OCI-LY1 (cell line): ENCODE data around the gene BASP1.
"Not testable (repeated sequence)": the region's sequence is repeated elsewhere in the genome, so short reads cannot be mapped to it uniquely, and the experiment has no call there.

Experiments used
- H2AFZ ChIP-seq: fragments of 200-600 bp; sonication (generic), shearing (Covaris generic); 2 replicates; pipeline ENCODE4 v1.6.0; 2014; ENCODE audit warnings: antibody characterized with exemption, mild to moderate bottlenecking, low read length
- H3F3A ChIP-seq: fragments of 200-600 bp; sonication (generic), shearing (Covaris generic); 2 replicates; pipeline ENCODE4 v1.6.0; 2014; ENCODE audit warnings: mild to moderate bottlenecking, antibody characterized with exemption, low read length, moderate library complexity; ENCODE audit not compliant: insufficient read depth
- H3K27ac ChIP-seq: fragments of 200-600 bp; sonication (generic); 2 replicates; pipeline ENCODE4 v1.5.1; 2014; ENCODE audit warnings: low read length, mixed run types, mild to moderate bottlenecking, low read depth; ENCODE audit not compliant: poor library complexity, severe bottlenecking
- H3K27me3 ChIP-seq: fragments of 200-600 bp; sonication (generic); 2 replicates; pipeline ENCODE4 v1.6.0; 2014; ENCODE audit warnings: antibody characterized with exemption, mild to moderate bottlenecking, low read length, moderate library complexity; ENCODE audit not compliant: insufficient read depth
- H3K36me3 ChIP-seq: fragments of 200-600 bp; sonication (generic); 2 replicates; pipeline ENCODE4 v1.6.1; 2014; ENCODE audit warnings: mild to moderate bottlenecking, antibody characterized with exemption, low read length, moderate library complexity, mixed read lengths; ENCODE audit not compliant: insufficient read depth
- H3K4me1 ChIP-seq: fragments of 200-600 bp; sonication (generic); 2 replicates; pipeline ENCODE4 v1.5.1; 2014; ENCODE audit warnings: mild to moderate bottlenecking, low read length, moderate library complexity; ENCODE audit not compliant: insufficient read depth, severe bottlenecking
- H3K4me2 ChIP-seq: fragments of 200-600 bp; sonication (generic), shearing (Covaris generic); 2 replicates; pipeline ENCODE4 v1.6.1; 2014; ENCODE audit warnings: low read length
- H3K4me3 ChIP-seq: fragments of 200-600 bp; sonication (generic); 2 replicates; pipeline ENCODE4 v1.5.1; 2014; ENCODE audit warnings: low read length, low read depth, mild to moderate bottlenecking, mixed read lengths; ENCODE audit not compliant: poor library complexity, severe bottlenecking
- H3K79me2 ChIP-seq: fragments of 200-600 bp; shearing (Covaris generic); 2 replicates; pipeline ENCODE4 v1.6.1; 2016; ENCODE audit warnings: mixed run types, low read length, mixed read lengths; ENCODE audit not compliant: insufficient read depth
- H3K9ac ChIP-seq: fragments of 200-600 bp; sonication (generic), shearing (Covaris generic); 2 replicates; pipeline ENCODE4 v1.6.1; 2014; ENCODE audit warnings: mild to moderate bottlenecking, low read length, mixed read lengths
- H3K9me2 ChIP-seq: fragments of 200-600 bp; sonication (generic), shearing (Covaris generic); 2 replicates; pipeline ENCODE4 v1.6.1; 2014; ENCODE audit warnings: low read depth, mild to moderate bottlenecking, low read length, mixed read lengths
- H3K9me3 ChIP-seq: fragments of 200-600 bp; shearing (Covaris generic); 2 replicates; pipeline ENCODE4 v1.6.1; 2014; ENCODE audit warnings: low read length, mixed read lengths
- H4K20me1 ChIP-seq: fragments of 200-600 bp; sonication (generic), shearing (Covaris generic); 2 replicates; pipeline ENCODE4 v1.6.0; 2016; ENCODE audit warnings: mild to moderate bottlenecking, low read length; ENCODE audit not compliant: insufficient read depth
- CTCF ChIP-seq: fragments of 200-600 bp; sonication (generic), shearing (Covaris generic); IDR thresholded peaks from 2 replicates; pipeline ENCODE4 v1.5.1; 2017; ENCODE audit warnings: mild to moderate bottlenecking, antibody characterized with exemption, low read length, moderate library complexity, mixed read lengths
- EZH2 ChIP-seq: fragments of 200-600 bp; sonication (generic), shearing (Covaris generic); IDR thresholded peaks from 2 replicates; pipeline ENCODE4 v1.8.0; 2017; ENCODE audit warnings: borderline replicate concordance, mixed run types, mild to moderate bottlenecking, antibody characterized with exemption, low read length, moderate library complexity, mixed read lengths

The BASP1 gene

GRCh38 chr5:17308326-17309065 lies 91.1 kb downstream of the BASP1 start:
- Histone ChIP-seq H3K9me3 (no peaks in the 10 kb centered on the region), H3K9me2 (no peaks in the 10 kb centered on the region), H3K9ac (no peak overlapping the region), H3K4me3 (no peak overlapping the region), H3K79me2 (no peaks in the 10 kb centered on the region), H3K27me3 (no peaks in the 10 kb centered on the region), H3K4me2 (no peak overlapping the region), H3K27ac (no peak overlapping the region), H2AFZ (no peak overlapping the region), H3F3A (no peaks in the 10 kb centered on the region), H3K36me3 (no peaks in the 10 kb centered on the region), H3K4me1 (peaks cover 5% of the 10 kb centered on the region), H4K20me1 (no peaks in the 10 kb centered on the region)
- no peak for TF ChIP-seq EZH2
- no peak for TF ChIP-seq CTCF

DNA sequence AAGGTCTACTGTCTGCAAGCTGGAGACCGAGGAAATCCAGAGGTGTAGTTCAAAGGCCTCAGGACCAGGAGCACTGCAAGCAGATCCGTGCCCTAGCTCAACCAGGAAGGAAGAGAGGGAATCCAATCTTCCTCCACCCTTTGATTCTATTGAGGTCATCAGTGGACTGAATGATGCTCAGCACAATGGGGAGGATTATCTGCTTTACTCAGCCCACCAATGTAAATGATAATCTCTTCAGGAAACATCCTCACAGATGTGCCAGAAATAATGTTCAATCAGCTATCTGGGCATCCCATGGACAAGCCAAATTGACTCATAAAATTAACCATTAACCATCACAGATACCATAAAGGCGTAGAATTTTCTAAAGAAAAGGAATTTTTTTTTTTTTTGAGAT lies 92.0 kb downstream of the BASP1 start:
- H3K4me1 ChIP-seq = peaks cover 5% of the 10 kb centered on the region

DNA sequence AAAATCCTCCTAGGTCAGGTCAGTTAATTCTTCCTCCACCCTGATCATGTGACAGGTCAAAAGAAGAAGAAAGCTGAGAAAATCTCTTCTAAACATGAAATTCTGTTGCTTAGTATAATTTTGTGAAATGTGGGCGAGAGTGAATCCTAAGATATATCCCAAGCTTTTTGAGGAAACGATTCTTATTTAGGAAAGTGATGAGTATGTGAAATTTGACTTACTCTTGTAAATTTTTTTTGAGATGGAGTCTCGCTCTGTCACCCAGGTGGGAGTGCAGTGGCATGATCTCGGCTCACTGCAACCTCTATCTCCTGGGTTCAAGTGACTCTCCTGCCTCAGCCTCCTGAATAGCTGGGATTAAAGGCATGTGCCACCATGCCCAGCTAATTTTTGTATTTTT lies 93.1 kb downstream of the BASP1 start:
- not testable (repeated sequence) for H3K9me3 ChIP-seq, H3K4me2 ChIP-seq, H2AFZ ChIP-seq, H3K36me3 ChIP-seq, H3K27ac ChIP-seq, H3K27me3 ChIP-seq, H3K4me3 ChIP-seq, H3F3A ChIP-seq, H3K9ac ChIP-seq, H3K79me2 ChIP-seq, H4K20me1 ChIP-seq, H3K9me2 ChIP-seq
- peaks cover 14% of the 10 kb centered on the region for H3K4me1 ChIP-seq

More for the DNA sequence above, 92.0 kb downstream of the BASP1 start:
- no peaks in the 10 kb centered on the region for H3K27me3 ChIP-seq
- no peak overlapping the region for H3K9ac ChIP-seq
- H3K9me3 ChIP-seq = no peaks in the 10 kb centered on the region
- no peak for TF ChIP-seq EZH2
- TF ChIP-seq CTCF = no peak
- no peak overlapping the region for H3K4me3 ChIP-seq
- H3K4me2 ChIP-seq = no peak overlapping the region
- no peaks in the 10 kb centered on the region for H3K9me2 ChIP-seq
- H4K20me1 ChIP-seq = no peaks in the 10 kb centered on the region
- H3K79me2 ChIP-seq = no peaks in the 10 kb centered on the region
- no peaks in the 10 kb centered on the region for H3K36me3 ChIP-seq
- no peaks in the 10 kb centered on the region for H3F3A ChIP-seq
- no peak overlapping the region for H3K27ac ChIP-seq
- H2AFZ ChIP-seq = no peak overlapping the region

DNA sequence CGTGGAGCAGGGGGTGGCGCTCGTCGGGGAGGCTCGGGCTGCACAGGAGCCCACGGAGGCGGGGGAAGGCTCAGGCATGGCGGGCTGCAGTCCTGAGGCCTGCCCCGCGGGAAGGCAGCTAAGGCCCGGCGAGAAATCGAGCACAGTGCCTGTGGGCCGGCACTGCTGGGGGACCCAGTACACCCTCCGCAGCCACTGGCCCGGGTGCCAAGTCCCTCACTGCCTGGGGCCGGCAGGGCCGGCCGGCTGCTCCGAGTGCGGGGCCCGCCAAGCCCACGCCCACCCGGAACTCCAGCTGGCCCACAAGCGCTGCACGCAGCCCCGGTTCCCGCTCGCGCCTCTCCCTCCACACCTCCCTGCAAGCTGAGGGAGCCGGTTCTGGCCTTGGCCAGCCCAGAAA lies 94.4 kb downstream of the BASP1 start:
- H3K27ac ChIP-seq, H3K79me2 ChIP-seq, H3K9me2 ChIP-seq, H3K36me3 ChIP-seq, H3K27me3 ChIP-seq, H4K20me1 ChIP-seq, H3F3A ChIP-seq, H3K4me3 ChIP-seq, H3K4me2 ChIP-seq, H3K9ac ChIP-seq, H3K9me3 ChIP-seq, H2AFZ ChIP-seq: not testable (repeated sequence)
- H3K4me1 ChIP-seq = peaks cover 23% of the 10 kb centered on the region
